HT1080 (cell line): ENCODE results near the gene SUPT20H. TPM values are rescaled to one million over a fixed set of nuclear protein-coding genes. Genes with fewer than 3 reads are reported as not detected.
"Not testable (repeated sequence)": the region's sequence is repeated elsewhere in the genome, so short reads cannot be mapped to it uniquely, and the experiment has no call there.

ENCODE experiments used
- DNase-seq: peaks from one replicate; pipeline ENCODE4 v3.0.0-alpha.2; 2015; ENCODE audit warnings: low read depth
- total RNA-seq: library from RNA; depleted of rRNA; stranded (reverse); fragments of >200 nt; shearing (Covaris generic); gene quantifications from 2 replicates; pipeline ENCODE4 v1.2.3, GENCODE V29; 2014

SUPT20H gene
- total RNA-seq, 1 experiment from 2014 or later, result 25.4 TPM

DNA sequence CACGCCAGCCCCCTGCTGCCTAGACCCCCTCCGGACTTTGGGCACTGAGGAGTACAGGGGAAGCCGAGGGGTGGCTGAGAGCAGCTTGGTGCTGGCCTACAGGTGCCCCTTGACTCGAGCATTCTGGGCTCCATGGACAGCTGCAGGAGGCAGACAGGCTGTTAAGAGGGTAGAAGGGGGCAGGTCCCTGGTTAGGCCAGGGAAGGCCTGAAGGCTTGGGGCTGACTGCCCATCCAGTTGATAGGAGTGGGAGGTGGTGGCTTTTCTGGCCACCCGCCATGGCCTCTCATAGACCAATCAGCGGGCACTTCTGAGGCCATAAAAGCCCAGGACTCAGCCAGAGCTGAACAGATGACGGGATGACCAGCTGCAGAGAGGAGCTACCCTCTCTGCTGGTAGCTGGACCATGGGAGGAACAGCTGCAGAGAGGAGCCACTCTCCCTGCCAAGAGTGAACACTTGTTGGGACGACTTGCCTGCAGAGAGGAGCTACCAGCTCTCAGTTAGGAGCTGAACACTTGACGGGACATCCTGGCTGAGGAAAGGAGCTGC is 10.7 kb upstream of the SUPT20H start:
- DNase-seq, result no peak

DNA sequence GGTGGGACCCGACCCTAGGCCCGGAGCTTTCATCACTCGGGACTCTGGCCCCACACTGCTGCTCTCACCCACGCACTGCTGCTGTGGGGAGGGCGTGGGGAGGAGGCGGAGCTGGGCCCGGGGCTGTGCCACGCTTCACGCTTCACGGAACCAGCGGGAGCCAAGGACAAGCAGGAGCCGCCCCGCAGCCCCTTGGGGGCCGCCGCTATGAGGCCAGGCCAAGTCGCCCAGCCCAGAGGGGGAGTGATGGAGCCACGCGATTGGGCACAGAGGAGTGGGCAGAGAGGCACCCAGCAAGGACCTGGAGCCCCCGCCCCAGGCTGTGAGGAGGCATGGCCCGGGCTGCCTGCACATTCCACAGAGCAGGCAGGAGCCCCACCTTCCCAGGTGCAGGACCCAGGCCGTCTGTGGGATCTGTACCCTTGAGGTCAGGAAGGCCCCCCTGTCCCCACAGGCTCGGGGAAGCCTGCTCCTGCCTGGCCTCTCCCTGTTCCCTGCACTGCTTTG is 10.2 kb upstream of the SUPT20H start:
- DNase-seq, result no peak

DNA sequence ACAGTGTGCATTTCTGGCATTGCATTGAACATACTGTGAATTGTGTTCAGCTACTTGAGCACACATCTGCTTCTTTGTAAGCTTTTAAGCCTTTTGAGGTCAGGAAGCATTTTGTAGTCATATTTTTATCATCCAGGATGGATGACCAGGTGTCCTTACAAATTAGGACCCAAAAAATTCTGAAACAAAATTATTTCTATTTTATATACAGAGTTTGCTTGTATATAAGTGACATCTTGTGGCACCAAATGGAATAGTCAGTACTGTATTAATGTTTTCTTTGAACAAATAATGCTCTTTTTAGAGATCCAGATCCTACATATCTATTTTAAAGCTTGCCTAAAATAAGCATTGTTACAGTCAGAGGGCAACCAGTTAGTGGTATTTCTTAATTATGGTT is 9.5 kb upstream of the SUPT20H start:
- no peak for DNase-seq

DNA sequence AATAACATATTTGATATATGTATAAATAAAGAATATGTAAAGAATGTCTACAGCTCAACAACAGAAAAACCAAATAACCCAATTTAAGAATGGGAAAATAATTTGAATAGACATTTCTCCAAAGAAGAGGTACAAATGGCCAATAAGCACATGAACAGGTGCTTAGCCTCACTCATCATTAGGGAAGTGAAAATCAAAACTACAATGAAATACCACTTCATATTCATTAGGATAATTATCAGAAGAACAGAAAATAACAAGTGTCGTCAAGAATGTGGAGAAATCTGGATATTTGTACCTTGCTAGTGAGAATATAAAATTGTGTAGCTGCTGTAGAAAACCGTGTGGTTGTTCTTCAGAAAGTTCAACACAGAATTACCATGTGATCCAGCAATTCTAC is 8.4 kb upstream of the SUPT20H start:
- no peak for DNase-seq

DNA sequence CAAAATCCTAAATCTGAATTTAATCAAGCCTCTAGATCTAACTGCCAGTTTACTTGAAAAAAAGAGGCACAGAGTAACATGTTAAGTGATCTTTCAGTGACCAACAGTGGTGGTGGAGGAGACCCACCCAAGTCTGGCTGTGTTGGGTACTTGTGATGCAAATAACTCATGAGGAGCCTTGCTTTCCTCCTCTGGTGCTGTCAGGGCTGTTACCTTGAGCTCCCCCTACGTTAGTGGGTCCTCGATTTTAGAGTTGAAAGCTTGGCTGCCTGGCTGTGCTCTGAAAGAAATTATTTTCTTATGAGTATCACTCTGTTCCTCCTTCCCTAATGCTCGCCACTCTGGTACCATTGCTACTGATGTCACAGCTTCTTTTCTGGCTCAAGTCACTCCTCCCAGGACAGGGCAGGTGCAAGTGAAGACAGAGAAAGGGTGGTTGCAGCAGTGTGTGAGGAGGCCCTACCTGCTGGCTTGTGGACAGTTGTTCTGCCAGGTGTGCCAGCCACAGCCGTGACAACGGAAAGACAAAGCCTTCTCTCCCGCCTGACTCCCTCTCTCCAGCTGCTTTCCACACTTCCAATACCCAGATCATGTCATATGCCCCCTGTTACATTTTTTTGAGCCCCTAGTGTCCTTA is 6.5 kb upstream of the SUPT20H start:
- no peak for DNase-seq

DNA sequence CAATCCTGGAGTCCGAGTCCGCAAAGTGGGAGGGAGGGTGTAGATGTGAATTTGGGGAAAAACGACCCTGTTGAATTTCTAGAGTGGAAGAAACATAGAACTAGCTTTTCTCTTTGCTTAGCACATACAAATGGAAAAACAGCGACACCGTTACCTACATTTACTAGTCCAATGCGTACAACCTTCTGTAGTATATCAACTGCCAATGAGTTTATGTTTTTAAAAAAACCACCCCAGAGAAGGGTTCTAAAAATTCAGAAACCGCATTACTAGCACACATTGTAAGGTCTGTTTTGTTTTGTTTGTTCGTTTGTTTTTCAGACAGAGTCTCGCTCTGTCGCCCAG is 332 bp upstream of the SUPT20H start:
- DNase-seq, result no peak

DNA sequence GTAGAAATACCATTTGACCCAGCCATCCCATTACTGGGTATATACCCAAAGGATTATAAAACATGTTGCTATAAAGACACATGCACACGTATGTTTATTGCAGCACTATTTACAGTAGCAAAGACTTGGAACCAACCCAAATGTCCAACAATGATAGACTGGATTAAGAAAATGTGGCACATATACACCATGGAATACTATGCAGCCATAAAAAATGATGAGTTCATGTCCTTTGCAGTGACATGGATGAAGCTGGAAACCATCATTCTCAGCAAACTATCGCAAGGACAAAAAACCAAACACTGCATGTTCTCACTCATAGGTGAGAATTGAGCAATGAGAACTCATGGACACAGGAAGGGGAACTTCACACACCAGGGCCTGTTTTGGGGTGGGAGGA is 3.3 kb downstream of the SUPT20H start:
- DNase-seq, result not testable (repeated sequence)

DNA sequence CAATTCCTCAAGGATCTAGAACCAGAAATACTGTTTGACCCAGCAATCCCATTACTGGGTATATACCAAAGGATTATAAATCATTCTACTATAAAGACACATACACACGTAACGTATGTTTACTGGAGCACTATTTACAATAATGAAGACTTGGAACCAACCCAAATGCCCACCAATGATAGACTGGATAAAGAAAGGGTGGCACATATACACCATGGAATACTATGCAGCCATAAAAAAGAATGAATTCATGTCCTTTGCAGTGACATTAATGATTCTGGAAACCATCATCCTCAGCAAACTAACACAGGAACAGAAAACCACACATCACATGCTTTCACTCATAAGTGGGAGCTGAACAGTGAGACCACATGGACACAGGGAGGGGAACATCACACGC is 6.4 kb downstream of the SUPT20H start:
- DNase-seq, result not testable (repeated sequence)

DNA sequence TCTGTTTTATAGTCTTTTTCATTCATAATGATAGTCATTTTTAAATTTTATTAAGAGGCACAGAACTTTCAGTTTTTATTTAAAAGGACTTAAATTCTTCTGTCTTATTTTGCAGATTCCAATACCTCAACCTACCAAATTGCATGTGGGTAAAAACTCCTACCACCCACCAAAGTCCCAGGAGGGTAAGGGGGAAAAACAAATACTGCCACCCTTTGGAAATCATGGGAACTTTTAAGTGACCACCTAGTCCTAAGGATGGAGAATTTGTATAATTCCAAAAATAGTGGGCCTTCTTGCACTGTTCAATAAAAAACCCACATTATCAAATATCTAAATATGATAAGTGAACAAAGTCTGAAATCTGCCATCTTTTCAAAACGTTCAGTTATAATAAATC is 9.7 kb downstream of the SUPT20H start:
- DNase-seq, result no peak

DNA sequence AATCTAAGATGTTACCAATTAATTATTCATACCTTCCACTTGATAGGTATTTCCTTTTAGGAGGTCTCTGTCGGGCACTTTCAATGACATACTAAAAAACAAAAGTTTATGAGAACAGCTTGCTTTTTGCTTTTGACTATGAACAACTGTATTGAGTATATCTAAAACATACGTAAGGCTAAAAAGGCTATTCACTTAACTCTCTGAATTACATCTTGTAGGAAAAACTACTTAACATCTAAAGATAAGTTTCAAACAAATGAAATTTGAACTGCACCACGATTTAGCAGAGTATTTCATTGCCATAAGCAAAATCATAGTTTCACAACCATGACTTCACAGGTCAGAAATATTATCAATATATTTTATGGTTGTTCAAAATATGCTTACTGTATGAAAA is 11.6 kb downstream of the SUPT20H start:
- no peak for DNase-seq

DNA sequence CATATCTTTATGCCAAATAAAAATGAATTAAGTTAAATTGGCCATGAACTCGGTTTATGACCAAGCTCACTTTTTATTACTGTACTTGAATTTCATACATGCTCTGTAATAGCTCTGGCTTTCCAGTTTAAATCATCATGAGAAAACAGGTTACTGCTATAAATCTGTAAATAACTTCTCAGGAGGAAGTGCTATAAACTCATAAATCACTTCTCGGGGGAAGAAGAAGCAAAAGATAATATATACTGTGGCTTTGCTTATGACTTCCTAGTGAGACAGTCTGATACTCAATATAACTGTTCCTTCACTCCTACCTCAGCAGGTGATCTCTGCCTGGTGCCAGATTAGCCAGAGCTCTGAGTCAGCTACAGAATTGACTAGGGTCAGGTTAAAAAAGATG is 12.5 kb downstream of the SUPT20H start:
- DNase-seq, result no peak

DNA sequence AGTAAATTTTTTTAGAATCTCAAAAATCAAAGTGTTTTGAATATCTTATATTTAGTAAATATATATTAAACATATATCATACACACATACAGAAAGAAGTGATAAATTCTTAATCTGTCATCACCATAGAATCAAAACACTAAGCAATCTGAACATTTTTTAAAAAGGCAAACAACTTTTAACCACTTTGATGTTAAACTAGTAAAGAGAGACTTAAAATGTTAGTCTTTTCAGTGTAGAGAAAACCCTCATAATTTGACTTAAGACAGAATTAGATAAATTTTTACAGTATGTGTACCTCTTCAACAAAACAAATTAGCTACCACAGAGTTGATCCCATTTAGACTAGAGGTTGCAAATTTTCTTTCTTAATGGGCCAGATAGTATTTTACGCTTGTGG is 13.4 kb downstream of the SUPT20H start:
- no peak for DNase-seq

DNA sequence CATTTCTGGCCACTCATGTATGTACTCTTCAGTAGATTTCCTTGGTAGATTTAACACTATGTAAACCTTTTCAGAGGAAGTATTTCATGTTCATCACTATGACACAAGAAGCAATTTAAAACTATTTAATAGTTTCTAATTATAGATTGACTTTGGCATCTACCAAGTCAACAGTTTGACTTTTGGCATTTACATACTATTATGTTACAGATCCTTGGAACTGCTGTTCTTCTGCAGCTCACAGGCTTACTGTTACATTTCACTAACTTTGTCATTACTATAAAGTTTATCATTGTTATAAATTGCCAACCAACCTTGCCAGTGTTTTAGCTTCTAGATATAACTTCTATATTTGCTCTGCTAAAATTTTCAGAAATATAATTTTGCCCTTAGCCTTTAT is 18.7 kb downstream of the SUPT20H start:
- no peak for DNase-seq

DNA sequence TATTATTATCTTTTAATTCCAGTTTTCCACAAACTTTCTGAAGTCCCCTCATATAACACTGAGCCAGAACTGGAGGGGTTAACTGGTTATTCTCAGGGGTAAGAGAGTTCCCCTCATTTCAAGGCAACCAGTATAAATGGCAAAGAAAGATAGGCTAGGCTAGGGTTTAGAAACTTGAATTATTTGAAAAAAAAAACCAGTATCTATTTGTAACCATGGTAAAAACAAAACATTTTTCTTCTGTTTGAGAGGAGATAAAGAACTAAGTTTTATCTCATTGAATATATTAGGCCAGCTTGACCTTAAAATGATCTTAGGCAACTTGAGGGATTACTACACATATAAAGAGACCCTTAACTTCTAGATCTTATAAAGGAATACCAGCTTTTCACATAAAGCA is 19.6 kb downstream of the SUPT20H start:
- DNase-seq, result no peak

DNA sequence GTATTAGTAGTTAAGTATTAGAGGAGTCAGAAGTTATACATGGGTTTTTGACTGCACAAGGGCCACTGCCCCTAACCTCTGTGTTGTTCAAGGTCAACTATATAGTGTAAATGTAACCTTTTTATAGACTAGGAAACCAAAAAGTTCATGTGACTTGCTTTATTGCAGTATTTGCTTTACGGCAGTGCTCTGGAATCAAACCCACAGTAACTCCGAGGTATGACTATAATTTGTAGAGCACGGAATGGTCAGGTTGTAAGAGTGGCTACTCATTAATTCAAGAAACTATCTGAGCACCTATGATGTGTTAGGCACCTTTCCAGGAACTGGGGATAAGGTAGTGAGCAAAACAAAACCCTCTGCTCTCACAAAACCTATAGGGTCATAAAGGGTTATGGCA is 22.2 kb downstream of the SUPT20H start:
- no peak for DNase-seq

DNA sequence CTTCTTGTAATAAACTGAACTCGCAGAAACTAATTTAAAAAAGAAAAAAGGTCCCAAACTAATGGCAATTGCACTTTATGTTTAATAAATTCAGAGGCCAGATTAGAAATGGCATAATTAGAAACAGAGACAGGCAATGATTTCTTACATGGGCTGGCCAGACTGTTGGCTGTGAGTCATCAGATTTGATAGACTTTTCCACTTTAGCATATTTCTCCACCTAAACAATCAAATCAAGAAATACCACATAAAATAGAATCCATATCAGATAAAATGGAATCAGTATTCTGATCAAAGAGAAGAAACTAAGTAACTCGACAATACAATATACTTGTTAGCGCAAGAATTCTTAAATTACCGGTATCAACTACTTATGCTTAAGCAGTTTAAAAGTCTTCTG is 29.9 kb downstream of the SUPT20H start:
- DNase-seq, result no peak

DNA sequence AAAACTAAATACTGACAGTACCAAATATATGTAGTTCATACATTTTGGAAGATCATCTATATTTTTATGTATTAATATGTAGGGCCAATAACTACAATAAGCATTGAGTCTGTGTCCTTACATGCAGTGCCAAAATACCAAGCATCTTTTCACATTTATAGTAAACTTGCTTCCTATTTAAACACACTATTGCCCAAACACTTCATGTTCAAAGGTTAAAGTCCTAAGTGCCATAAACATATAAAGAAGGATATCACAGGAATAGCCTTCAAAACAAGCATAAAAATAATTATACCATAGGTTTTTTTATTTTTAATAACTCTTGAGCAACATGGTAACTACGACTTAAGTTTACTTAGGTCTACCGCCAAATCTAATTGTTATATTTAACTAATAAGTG is 31.8 kb downstream of the SUPT20H start:
- no peak for DNase-seq

DNA sequence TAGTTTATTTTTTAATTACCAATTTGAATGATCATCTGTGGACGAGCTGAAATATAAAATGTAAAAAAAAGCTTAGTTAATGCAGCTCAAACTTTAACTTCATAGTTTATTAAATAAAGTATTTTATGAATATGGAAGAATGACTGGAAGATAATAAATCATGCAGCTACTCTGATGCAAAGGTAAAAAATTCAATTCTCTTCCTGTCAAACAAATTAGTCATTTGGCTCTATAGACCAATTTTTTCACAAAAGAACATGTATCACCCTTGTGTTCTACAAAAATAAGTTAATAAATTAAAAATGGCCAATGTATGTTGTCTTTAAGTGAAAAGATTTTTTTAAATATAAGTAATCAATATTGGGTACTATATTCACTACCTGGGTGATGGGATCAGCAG is 32.7 kb downstream of the SUPT20H start:
- DNase-seq, result no peak

DNA sequence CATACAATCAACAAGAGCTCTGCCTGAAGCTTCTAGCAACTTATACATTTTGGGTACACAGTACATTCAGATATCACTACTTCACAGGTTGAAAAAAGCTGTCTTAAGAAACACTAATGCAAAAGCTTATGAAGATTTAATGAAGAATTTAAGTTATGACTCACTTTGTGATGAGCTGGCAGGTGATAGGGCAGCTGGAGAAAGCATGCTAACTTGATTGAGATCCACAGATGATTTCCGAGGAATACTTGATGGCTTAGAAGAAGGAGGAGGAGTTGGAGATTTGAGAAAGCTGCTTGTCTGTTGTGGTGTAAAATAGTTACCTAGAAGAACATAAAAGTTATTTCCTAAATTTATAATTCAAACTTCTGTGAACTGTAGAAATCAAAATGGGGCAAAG is 35.6 kb downstream of the SUPT20H start:
- DNase-seq, result peak; percentile 20

DNA sequence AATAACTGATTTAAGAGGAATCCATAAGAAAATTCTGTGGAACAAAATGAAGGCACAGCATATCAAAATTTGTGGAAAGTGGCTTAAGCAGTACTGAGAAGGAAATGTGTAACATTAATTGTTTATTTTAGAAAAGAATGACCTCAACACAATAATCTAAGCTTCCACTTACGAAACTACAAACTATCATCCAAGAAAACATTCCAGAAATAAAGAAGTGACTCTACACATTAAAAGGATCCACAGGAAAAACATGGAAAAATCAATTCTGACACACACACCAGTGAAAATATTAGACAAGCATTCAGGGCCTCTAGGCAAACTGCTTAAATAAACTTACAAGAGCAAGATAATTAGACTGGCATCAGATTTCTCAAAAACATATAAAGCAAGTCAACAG is 44.9 kb downstream of the SUPT20H start:
- DNase-seq, result no peak

DNA sequence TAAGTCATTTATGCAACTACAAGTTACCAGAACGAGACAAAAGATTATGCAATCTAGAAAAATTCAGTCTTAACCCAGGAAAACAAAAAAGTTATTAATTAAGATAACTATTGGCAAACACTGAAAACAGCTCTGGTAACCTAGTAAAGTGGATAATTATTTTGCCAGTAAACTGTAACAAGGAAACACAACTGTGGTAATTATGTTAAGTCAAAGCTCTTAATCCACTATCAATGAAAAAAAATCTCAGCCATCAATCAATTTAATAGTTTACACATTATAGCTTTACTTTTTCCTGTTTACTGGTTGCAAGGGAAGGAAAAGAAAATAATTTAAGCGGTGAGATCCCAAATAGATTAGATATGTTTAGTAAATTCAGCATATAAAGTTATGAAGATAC is 47.7 kb downstream of the SUPT20H start:
- DNase-seq, result no peak

DNA sequence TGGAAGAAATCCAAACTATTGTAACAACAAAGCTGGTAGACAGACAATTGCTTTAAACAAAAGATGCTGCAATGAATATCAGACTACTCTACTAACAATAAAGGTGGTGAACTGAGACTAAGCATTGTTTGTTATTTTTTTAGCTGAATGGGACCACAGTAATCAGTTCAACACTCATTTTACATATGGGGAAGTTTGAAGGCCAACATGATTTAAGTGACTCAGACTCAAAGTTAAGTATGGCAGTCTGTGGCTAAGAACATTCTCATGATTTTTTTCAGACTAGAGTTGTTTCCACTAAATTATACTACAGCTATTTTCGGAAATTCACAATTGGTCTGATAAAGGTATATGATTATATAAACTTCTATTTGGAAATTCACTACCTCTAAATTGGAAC is 48.5 kb downstream of the SUPT20H start:
- DNase-seq, result no peak

DNA sequence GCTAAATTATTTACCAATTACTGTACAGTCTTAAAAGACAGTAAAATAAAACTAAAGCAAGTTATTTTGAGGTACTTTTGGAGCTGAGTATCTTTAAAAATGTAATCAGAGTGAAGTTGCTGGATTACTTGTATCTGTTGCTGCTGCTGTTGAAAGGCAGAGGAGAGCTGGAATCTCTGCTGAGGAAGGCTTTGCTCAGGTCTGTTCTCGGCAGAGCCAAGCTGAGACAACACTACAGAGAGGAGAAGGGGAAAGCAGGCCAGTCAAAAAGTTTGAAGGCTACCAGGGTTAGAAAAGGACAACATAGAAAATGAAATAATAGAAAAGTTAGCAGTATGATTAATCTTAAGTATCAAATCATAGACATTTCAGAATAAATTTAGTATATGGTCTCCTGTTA is 49.1 kb downstream of the SUPT20H start:
- DNase-seq, result no peak

DNA sequence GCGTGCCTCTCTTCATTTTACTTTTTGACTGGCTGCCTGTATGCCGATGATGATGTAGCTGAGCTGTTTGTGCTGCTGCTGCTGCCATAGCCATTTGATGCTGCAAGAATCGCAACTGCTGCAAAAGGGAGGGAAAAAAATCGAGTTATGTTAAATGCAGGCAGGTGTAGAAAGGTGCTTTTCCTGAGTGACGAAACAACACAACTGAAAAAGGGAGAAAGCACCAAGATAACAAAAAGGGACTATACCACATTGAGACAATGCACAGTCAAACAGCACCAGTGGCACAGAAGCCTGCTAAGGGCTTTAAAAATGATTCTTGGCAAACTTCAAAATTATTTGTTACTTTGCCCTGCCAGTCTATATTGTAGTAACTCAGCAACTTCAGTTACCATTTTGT is 49.8 kb downstream of the SUPT20H start:
- DNase-seq, result no peak
